ENCODE data around the gene A1BG. TPM values are rescaled to one million over a fixed set of nuclear protein-coding genes. Genes with fewer than 3 reads are reported as not detected.

Gene A1BG
- total and polyA plus RNA-seq, 2 of the 13 experiments (the other 11 are each of a cell fraction or from before 2014, with no cell fraction given) = 14.7 to 41.4 TPM

- TF ChIP-seq FOXP4 (CRISPR knock-in tag; IDR thresholded peaks at IDR 0.05) (peak; percentile 23; the same call in 1 of the 2 replicates), ZNF460 (CRISPR knock-in tag; IDR thresholded peaks at IDR 0.05; ENCODE audit: borderline replicate concordance) (no peak; the same call in 1 of the 2 replicates), NR2F6 (IDR thresholded peaks at IDR 0.05) (no peak), NR2F6 (CRISPR knock-in tag; IDR thresholded peaks at IDR 0.05) (no peak; the same call in 1 of the 2 replicates), CERS6 (CRISPR knock-in tag; IDR thresholded peaks at IDR 0.05) (no peak), ZNF34 (CRISPR knock-in tag; IDR thresholded peaks at IDR 0.05; ENCODE audit: borderline replicate concordance) (no peak), EP300 (IDR thresholded peaks at IDR 0.05; ENCODE audit: low read depth in 2 of 2, low read length in 2 of 2) (no peak), EP300 (CRISPR knock-in tag; IDR thresholded peaks at IDR 0.05; ENCODE audit: borderline replicate concordance) (0 out of 2 replicates have a peak, but pooled peaks have one; percentile 21), JUNB (CRISPR knock-in tag; IDR thresholded peaks at IDR 0.05; ENCODE audit: borderline replicate concordance) (no peak), ZSCAN5A (CRISPR knock-in tag; IDR thresholded peaks at IDR 0.05; ENCODE audit: borderline replicate concordance) (no peak), SOX5 (CRISPR knock-in tag; IDR thresholded peaks at IDR 0.05; ENCODE audit: borderline replicate concordance) (peak; percentile 36; the same call in 1 of the 2 replicates), U2AF2 (IDR thresholded peaks at IDR 0.05; ENCODE audit: low read depth, low read length) (peak; percentile 99), PTBP1 (IDR thresholded peaks at IDR 0.05; ENCODE audit: low read depth, low read length, poor library complexity, severe bottlenecking) (no peak), ZNF746 (CRISPR knock-in tag; IDR thresholded peaks at IDR 0.05) (no peak), ERF (CRISPR knock-in tag; IDR thresholded peaks at IDR 0.05) (peak; percentile 77), ARID3A (IDR thresholded peaks at IDR 0.05; ENCODE audit: low read depth, low read length) (no peak), ZNF510 (CRISPR knock-in tag; IDR thresholded peaks at IDR 0.05; ENCODE audit: low read depth) (no peak), HOXA9 (CRISPR knock-in tag; IDR thresholded peaks at IDR 0.05; ENCODE audit: borderline replicate concordance) (no peak; the same call in 1 of the 2 replicates), GTF3A (CRISPR knock-in tag; conservative IDR thresholded peaks at IDR 0.05) (0 out of 2 replicates have a peak, but pooled peaks have one; percentile 36), FOXP1 (IDR thresholded peaks at IDR 0.05) (no peak), FOXP1 (CRISPR knock-in tag; IDR thresholded peaks at IDR 0.05) (no peak), THRA (CRISPR knock-in tag; IDR thresholded peaks at IDR 0.05; ENCODE audit: borderline replicate concordance) (peak; percentile 13; the same call in 1 of the 2 replicates)
Measured at GRCh38 chr19:58362272-58362994, 9.1 kb upstream of the A1BG start, which contains the start of gene ZNF497 (continued).
